Inferior parietal cortex (tissue), 1 donor: ENCODE data around the gene RPL28.

Experiments used
- DNase-seq: peaks from one replicate; pipeline ENCODE4 v3.0.0-alpha.2; 2016; ENCODE audit errors: extremely low spot score

RPL28 gene

DNA sequence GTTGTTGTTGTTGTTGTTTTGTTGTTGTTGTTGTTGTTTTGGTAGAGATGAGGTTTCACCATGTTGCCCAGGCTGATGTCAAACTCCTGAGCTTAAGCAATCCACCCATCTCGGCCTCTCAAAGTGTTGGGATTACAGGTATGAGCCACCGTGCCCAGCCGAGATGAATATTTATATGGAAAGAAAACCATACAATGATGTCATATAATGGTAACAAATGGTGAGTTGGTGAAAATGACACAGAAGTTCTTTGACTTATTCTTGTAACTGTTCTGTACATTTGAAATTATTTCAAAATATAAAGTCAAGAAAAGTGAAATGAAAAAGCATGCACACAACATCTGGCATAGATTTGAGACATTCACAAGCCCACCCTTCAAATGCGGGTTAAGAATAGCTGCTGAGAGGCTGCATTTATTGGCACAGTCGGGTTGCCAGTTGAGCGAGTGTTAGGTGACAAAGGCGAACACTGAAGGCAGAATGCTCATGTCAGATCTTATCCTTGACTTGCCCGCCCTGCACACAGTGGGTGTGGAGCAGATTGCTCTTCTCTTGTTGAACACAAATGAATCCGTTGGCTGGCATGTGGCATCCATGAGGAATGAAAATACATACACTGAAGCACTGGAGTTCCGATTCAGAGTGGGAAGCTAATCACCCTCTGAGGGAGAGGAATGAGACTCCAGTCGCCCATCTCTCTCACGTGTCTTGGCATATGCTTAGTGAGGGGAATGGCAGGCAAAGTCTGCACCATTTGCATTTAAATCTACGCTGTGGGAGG is 37.7 kb downstream of the RPL28 start:
- DNase-seq, result no peak

DNA sequence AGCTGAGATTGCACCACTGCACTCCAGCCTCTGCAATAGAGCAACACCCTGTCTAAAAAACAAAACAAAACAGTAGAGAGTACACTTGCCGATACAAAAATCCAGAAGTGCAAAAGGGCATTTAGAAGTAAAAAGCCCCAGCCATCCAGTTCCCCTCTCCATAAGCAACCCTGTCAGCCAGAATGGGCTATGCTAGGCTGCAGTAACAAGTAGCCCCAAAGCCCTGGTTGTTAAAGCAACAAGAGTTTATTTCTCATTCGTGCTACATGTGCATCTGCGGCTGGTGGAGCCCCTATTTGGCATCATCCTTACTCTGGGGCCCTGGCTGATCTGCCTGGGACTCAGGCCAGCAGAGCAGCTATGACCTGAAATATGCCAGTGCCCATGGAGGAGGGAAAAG is 38.8 kb downstream of the RPL28 start:
- no peak for DNase-seq

DNA sequence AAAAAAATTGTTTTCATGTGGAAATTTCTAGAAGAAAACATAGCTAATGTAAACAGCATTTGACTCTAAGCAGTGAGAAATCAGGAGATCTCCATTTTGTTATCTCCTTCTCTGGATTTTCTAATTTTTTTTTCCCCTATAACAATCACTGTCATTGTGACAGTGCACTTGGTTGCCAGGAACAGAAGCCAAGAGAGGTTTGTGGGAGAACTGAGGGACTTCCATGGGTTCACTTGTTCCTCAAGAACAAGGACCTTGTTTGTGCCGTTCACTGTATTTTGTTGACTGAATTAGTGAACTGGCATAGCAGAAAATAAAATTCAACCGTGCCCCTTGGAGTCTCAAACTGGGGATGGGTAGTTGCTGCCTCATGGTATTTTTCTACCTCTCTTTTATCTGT is 40.3 kb downstream of the RPL28 start:
- DNase-seq, result peak; percentile 89

DNA sequence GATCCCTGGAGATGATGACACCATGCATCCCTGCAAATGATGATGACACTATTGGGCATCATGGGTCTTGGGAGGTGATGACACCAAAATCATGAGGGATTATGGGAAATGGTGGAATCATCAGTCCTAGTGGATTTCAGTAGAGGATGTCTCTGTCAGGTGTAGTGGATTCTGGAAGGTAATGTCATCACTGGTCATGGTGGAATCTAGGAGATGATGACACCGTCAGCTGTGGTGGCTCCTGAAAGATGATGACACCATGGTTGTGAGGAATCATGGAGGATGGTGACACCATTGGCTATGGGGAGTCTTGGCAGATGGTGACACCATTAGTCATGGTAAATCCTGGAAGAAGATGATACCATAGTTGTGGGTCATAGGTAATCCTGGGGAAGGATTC is 45.5 kb downstream of the RPL28 start:
- DNase-seq, result no peak

DNA sequence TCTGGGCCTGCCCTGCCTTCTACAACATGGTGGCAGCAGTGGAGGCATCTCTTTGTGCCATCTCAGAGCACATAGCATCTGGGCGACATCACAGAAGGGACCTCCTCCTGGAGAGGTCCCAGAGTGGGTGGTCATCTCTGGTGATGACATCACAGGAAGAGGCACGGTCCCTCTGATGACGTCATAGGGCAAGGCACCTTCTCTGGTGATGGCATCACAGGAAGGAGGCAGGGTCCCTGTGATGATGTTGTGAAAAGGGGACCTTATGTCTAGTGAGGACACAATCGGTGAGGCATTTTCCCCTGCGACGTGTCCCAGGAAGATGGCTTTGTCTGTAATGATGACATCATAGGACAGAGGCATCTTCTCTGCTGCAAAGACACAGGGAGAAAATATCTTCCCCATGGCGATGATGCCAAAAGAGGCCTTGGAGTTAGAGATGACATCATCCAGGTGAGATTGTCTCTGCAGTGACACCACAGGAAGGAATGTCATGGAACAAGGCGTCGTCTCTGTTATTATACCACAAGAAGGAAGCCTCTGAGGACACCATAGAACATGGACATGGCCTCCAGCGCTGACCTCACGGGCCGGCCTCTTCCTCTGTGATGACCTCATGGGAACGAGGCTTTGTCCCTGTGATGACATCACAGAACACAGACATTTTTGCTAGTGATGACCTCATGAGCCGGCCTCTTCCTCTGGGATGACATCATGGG is 46.7 kb downstream of the RPL28 start:
- no peak for DNase-seq

DNA sequence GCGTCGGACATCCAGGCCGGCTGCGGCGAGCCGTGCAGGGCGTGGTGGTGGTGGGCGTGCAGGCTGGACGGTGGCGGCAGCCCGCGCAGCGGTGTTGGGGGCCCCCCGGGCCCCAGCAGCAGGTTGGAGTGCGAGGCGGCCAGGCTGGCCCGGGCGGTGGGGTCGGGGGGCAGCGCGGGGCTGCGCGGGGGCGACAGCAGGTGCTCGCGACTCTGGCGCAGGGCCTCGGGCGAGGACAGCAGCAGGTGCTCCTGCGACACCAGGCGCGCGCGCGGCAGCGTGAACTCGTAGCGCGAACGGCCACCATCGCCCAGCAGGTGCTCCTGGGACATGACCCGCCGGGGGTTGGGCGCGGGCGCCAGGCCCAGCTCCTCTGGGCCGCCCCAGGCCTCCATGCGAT is 47.6 kb downstream of the RPL28 start:
- no peak for DNase-seq

DNA sequence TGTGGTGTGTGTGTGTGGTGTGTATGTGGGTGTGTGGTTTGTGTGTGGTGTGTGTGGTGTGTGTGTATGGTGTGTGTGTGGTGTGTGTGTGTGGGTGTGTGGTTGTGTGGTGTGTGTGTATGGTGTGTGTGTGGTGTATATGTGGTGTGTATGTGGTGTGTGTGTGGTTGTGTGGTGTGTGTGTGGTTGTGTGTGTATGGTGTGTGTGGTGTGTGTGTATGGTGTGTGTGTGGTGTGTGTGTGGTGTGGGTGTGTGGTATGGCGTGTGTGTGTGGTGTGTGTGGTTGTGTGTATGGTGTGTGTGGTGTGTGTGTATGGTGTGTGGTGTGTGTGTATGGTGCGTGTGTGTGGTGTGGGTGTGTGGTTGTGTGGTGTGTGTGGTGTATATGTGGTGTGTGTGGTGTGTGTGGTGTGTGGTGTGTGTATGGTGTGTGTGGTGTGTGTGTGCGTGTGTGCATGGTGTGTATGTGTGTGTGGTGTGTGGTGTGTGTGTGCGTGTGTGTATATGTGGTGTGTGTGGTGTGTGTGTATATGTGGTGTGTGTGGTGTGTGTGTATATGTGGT is 48.7 kb downstream of the RPL28 start:
- DNase-seq, result no peak

DNA sequence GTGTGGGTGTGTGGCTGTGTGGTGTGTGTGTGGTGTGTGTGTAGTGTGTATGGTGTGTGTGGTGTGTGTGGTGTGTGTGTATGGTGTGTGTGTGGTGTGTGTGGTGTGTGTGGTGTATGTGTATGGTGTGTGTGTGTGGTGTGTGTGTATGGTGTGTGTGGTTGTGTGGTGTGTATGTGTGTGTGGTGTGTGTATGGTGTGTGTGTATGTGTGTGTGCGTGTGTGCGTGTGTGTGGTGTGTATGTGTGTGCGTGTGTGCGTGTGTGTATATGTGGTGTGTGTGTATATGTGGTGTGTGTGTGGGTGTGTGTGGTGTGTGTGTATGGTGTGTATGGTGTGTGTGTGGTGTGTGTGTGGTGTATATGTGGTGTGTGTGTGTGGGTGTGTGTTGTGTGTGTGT is 49.3 kb downstream of the RPL28 start:
- no peak for DNase-seq

DNA sequence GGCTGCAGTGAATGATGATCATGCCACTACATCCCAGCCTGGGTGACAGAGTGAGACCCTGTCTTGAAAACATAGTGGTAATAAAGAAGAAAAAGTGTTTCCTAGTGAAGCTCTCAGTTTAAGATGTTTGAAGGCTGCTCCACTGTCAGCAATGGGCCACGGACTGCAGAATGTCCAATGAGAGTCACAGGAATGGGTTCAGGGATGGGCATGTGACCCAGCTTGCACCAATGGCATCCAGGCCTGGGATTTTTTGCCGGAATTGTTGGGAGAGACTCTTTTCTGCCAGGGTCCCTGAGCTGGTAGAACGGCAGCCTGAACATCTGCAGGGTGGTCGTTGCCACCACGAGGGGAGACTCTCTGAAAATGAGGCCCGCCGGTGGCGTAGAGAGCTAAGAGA is 51.1 kb downstream of the RPL28 start:
- no peak for DNase-seq

DNA sequence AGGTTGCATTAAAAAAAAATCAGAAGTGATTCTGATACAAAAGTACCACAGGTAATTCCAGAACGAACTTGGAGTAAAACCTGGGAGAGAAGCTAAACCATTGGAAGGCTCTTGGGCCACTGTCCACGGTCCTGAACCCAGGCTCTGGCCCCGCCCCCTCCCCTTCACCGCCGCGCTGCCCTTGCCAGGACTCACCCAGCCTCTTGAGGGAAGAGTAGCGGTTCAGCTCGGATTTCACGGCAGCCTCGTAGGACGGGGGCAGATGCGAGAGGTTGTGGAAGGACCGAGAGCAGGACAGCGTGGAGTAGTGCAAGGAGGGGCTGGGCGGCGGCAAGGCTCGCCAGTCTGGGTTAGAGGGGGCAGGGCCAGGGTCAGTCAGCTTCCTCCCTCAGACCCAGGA is 51.7 kb downstream of the RPL28 start:
- DNase-seq, result no peak

DNA sequence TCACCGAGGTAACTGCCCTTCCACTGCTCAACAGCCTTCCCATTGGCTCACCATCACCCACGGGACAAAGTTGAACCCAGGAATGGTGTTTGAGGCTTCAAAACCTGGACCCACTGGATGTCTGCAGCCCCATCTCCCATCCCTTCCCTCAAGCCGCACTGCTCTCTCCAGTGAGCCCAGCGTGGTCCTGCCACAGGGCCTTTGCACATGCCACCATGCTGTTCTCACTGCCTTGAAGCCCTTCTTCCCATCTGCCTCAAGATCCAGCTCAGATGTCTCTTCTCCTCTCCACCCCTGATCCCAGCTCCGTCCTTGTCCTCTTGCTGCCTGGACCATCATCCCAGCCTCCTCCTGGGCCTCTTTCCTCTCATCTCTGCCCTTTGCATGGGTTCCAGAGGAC is 53.3 kb downstream of the RPL28 start:
- DNase-seq, result no peak

DNA sequence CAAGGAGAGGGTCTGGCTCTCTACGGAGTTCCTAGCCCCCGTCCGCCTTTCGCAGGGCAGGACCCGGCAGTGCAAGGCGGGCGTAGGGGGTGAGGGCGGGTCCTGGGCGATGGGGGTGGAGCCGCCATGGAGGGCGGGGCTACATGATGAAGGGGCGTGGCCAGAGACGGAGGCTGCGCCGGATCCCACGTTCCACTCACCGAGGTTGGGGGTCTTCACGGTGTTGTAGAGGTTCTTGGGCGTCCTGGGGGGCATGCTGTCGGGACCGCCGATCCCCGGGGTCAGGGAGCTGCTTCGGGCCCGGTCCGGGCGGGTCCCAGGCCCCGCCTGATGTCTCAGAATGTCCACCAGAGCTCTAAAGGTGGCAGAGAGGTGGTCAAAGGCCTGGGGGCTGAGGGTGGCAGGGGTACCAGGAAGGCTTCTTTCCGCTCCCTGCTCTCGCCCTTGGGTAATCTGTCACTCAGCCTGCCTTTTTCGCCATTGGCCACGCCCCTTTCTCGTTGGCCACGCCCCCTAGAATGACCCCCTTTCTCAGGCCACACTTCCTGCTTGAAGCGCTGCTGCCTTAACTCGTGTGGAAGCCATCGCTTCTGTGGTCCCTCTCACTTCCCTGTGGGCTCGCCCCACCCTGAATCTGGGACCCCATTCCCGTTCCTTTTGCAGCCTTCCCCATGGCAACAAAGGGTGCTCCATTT is 54.8 kb downstream of the RPL28 start:
- DNase-seq, result no peak

DNA sequence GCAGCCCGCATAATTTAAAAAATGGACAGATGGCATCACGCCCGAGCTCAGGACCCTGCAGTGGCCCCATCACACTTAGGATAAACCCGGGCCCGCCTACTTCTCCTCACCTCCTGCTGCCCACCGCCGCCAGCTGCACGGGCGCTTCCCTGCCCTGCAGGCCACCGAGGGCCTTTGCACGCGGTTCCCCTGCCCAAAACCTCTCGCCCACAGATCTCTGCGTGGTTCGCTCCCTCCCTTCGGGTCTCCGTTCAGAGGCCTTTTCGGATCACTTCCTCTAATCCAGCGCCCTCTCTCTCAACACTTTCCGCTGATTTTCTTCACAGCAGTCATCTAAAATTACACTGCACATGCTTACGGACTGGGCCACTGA is 55.6 kb downstream of the RPL28 start:
- DNase-seq, result no peak

DNA sequence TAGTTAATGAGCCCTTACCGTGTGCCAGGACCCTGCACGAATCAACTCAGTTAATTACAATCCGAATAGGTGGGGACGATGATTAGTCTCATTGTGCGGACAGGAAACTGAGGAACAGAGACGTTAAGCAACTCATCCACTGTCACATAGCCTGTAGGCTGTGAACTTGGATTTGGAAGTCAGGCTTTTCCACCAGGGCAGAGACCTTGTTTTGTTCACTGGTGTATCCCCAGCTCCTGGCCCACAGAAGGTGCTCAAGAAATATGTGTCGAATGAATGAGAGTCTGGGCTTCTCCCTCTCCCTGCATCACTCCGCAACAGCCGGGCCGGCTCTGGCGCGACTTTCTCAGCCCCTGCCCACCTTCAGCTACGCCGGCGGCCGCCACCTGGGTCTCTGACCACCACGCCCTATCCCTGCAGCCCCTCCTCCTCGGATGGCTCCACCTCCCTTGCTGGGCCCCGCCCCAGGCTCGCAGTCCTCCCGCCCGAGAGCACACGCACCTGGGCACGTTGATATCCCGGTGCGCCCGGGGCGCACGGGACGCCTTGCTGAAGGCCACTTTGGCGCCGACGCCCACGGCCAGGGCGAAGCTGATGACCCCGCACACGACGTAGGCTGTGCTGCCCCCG is 56.1 kb downstream of the RPL28 start:
- DNase-seq, result no peak

DNA sequence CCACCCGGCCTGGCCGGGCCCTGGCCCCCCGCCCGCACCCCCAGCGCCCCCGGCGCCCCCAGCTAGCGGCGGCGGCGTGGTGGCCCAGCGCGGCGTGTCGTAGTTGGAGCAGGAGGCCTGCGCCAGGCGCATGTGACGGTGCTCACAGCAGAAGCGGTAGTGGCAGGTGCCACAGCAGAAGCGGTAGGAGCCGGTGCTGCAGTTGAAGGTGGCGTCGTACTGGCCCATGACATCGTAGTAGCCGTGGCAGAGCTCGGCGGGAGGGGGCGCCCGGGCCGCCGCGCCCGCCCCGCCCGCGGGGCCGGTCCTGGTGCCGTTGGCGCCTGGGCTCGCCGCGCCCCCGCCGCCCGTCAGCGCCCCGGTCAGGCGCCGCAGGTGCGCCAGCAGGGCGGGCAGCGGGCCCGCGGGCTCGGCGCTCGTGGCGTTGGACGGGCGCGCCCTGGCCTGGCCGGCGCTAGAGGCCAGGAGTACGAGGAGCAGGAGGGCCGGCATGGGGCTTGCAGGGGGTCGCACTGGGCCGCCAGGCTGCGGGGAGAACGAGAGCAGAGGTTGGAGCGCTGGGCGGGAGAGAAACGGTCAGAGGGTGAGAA is 56.7 kb downstream of the RPL28 start:
- no peak for DNase-seq

DNA sequence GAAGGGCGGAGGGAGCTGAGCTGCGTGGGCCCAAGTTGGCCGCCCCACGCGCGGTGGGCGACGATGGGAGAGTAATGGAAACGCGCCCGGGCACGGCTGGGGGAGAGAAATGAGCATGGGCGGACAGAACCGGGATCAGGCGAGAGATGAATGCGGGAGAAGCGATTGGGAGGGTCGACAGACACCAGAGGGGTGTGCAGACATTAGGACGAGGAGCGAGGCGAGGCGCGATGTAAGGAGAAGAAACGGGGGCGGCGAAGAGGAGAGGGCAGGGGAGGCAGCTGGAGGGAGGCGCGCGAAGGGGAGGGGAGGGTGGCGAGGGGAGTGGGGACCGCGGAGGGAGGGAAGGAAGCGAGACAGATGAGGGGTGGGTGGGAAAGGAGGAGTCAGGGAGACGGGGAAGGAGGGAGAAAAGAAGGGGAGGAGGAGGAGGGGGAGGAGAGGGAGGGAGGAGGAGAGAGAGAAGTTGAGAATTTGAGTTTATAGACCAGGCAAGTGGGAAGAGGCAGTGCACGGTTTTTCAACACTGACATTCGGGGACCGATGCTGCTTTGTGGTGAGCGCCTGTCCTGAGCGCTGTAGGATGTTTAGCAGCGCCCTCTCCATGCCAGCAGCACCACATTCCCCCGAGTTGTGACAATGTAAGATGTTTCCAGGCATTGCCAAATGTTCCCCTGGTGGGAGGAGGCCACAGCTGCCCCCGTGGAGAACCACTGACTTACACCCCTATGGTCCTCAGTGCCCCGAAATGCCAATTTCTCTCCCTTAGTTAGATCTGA is 57.5 kb downstream of the RPL28 start, which contains the start of gene SHISA7:
SHISA7 (minus strand) TSS at position 256 of the 779 bp plus-strand sequence. CDS start 437 bp downstream, outside the sequence.
- peak; percentile 56 for DNase-seq

DNA sequence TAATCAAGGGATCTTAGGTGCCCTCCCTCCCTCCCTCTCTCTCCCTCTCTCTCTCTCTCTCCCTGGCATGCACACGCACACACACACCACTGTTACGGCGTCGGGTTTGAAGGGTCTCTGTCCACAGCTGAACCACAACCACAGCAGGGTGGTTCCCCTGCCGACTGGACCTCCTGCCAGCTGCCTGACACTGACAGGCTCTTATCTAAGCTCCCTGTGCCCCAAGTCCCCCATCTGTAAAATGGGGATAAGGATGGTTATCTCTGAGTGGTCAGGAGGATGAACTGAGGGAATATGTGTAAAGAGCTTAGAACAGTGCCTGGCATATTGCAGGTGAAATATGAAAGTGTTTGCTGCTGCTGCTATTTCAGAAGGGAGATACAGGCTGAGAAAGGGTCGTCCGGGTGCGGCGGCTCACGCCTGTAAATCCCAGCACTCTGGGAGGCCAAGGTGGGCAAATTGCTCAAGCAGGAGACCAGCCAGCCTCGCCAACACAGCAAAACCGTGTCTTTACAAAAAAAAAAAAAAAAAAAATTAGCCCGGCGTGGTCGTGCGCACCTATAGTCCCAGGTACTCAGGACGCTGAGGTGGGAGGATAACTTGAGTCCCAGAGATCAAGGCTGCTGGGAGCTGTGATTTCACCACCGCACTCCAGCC is 58.2 kb downstream of the RPL28 start:
- DNase-seq, result no peak

DNA sequence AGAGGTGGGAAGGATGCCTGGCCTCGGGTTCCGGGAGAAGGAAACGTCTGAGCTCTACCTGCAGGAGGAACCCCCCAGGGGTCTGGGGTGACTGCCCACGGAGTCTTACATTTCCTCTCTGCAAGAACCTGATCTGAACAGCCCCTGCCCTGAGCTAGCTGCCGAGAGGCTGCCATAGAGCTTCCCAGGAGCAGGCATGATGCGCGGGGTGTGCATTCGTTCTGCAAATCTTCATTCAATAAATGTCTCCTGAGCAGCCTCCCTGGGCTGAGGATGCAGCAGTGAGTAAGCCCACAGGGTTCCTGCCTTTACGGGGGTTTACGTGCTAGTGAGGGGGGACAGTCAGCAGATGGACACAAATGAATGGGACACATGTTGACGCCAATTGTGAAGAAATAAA is 58.9 kb downstream of the RPL28 start:
- DNase-seq, result no peak

DNA sequence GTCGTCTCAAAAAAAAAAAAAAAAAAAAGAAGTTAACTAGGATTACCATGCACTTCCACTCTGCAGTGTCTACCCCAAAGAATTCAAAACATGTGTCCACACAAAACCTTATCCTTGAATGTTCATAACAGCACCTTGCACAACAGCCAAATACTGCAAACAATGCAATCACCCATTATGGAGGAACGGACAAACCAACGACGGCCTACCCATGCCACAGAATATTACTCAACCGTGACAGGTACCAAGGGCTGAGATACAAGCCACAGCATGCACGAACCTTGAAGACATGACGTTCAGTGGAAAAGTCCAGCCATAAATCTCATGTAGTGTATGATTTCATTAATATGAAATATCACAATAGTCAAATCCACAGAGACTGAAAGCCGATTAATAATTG is 60.3 kb downstream of the RPL28 start:
- DNase-seq, result no peak
